ENCODE measurements around the gene ZNF672.

Gene ZNF672

DNA sequence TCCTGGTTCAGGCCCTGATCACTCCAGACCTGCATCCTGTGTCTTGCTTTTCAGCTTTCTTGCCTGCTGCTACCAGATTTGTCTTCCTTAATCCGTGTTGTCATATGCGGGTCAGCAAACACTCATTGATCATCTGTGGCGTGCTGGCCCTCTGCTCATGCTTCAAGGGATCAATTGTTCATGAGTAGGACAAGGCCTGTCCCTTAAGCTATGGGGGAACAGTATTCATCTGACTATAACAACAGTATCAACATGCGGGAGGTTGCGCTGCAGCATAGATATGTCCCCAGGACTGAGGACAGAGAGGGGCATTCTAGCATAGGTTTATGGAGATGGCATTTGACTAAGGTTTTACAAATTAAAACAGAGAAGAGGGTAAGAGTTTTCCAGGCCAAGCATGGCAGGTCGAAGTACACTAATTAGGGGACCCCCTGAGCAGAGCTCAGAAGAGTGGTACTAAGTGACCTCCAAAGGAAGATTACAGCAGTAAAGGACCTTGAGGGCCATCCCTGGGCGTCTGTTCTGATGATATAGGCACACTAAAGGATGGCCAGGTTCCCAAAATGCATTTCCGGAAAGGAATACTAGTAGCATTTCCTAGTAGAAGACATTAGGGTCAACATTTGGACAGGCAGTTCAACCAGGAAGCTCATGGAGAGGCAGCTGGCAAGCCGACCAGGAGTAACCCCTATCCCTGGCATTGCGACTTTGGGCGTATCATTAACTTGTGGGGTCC is 811 bp upstream of the ZNF672 start:
- DNase-seq (ENCODE audit: insufficient read length, low spot score) (no peak), FAIRE-seq (no peak)
- TF ChIP-seq, protein P1, sequence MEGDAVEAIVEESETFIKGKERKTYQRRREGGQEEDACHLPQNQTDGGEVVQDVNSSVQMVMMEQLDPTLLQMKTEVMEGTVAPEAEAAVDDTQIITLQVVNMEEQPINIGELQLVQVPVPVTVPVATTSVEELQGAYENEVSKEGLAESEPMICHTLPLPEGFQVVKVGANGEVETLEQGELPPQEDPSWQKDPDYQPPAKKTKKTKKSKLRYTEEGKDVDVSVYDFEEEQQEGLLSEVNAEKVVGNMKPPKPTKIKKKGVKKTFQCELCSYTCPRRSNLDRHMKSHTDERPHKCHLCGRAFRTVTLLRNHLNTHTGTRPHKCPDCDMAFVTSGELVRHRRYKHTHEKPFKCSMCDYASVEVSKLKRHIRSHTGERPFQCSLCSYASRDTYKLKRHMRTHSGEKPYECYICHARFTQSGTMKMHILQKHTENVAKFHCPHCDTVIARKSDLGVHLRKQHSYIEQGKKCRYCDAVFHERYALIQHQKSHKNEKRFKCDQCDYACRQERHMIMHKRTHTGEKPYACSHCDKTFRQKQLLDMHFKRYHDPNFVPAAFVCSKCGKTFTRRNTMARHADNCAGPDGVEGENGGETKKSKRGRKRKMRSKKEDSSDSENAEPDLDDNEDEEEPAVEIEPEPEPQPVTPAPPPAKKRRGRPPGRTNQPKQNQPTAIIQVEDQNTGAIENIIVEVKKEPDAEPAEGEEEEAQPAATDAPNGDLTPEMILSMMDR (IDR thresholded peaks at IDR 0.05; ENCODE audit: insufficient read depth, missing control alignments) = no peak

DNA sequence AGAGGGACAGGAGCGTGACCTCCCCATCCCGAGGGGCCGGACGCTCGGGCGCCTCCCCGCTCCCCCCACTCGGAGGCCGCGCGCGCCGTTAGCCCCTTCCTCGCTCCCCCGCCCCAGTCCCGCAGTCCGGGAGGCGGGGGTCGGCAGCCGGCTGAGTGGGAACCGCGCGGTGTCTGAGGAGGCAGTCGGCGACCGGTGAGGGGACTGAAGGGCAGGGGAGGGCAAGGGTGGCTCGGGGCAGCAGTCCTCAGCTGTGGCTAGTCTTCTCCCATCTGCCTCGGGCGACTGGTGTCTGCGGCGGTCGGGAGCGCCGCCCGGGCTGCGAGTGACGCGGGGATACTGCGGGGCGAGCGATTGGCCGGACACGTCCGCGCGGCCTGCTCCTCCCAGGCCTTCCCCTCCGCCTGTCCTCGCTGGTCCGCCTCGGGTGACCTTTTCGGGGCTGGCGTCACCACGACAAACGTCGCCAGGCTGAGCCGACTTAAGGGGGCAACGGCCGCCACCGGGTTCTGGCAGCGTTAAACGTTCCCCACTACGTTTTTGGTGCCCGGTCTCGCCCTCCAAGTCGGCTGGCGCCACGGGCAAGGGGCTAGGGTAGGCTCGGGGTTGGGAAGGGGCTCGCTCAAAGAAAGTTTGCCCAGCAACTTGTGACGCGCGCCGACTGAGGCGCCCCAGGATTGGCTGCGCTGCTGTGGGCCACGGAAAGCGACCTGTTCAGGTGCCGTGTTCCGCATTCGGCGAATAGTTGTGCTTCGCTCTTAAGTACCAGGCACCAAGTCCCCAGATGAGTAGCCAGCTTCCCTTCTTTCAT is 538 bp downstream of the ZNF672 start:
- FAIRE-seq = no peak
- DNase-seq (ENCODE audit: insufficient read length, low spot score) = no peak
- TF ChIP-seq, protein P1 (IDR thresholded peaks at IDR 0.05; ENCODE audit: insufficient read depth, missing control alignments) = no peak

DNA sequence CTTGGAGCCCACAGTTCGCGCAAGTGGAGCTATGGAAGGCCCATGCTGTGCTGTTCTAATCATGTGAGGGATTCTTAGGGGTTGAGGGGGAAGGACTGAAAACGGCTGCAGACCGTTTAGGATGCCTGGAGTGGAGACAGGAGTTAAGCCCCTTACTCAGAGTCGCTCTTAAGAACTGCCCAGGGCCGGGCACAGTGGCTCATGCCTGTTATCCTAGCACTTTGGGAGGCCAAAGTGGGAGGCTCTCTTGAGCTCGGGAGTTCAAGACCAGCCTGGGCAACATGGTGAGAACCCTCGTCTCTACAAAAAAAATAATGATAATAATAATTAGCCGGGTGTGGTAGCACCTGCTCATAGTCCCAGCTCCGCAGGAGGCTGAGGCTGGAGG is 1.1 kb downstream of the ZNF672 start:
- DNase-seq (ENCODE audit: insufficient read length, low spot score) (no peak), FAIRE-seq (no peak)
- TF ChIP-seq, protein P1 (IDR thresholded peaks at IDR 0.05; ENCODE audit: insufficient read depth, missing control alignments) = no peak

DNA sequence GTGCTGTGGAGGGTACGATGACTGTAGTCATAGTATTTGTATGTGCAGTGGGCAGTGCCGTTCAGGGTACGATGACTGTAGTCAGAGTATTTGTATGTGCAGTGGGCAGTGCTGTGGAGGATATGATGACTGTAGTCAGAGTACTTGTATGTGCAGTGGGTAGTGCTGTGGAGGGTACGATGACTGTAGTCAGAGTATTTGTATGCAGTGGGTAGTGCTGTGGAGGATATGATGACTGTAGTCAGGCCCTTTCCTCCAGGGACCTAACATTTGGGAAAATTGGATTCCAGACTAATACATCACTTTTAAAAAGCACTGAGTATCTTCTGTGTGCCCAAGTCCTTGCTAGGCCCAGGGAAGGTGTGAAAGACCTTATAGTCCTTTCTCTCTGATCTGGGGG is 2.9 kb downstream of the ZNF672 start:
- DNase-seq (ENCODE audit: insufficient read length, low spot score) = no peak
- TF ChIP-seq, protein P1 (IDR thresholded peaks at IDR 0.05; ENCODE audit: insufficient read depth, missing control alignments) = no peak
- no peak for FAIRE-seq

DNA sequence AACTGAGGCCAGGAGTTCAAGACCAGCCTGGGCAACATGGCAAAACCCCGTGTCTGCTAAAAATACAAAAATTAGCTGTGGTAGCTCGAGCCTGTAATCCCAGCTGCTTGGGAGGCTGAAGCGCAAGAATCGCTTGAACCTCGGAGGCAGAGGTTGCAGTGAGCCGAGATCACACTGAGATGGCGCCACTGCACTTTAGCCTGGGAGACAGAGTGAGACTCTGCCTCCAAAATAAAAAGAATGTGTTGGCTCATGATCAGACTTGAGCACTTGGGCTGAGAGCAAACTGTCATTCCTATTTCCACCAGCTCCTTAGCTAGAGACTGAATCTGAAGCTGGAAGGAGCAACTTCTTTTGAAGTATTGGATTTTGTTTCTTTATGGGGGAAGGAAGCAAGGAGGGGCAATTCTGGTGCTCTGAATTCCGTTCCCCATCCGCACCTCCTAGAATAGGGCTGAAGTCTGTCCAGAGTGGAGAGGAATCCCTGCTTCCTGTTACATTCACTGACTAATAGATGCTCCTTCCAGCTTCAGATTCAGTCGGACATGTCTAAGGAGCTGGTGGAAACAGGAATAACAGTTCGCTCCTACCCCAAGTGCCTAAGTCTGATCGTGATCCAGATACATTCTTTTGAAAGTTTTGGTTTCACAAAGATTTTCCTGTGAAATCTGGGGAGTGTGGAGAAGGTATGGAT is 3.8 kb downstream of the ZNF672 start:
- FAIRE-seq (no peak), DNase-seq (ENCODE audit: insufficient read length, low spot score) (no peak)
- TF ChIP-seq, protein P1 (IDR thresholded peaks at IDR 0.05; ENCODE audit: insufficient read depth, missing control alignments) = peak; percentile 75

DNA sequence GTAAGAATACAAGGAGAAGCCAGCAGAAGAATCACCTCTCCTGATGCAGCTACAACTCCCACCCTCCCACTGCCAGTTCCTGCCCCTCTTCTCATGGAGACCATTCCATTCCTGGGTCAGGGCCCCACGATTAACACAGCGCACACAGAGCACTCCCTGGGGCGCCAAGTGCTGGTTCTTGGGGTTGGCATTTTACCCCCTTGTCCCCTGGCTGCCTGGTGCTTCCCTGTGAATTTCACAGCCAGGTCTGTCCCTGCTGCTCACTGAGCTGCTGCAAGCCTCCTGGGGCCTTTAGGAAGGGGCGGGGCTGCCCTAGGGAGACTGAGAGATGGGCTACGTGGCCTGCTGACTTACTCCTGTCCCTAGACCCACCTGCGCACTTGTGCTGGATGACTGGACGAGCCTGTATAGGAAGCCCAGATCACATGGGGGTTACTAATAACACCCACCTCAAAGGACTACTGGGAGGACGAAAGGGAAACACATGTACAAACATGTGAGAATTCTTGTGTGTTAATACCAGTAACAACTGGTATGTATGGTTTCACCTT is 4.8 kb downstream of the ZNF672 start:
- no peak for FAIRE-seq

More for the DNA sequence above, 4.8 kb downstream of the ZNF672 start:
- TF ChIP-seq, protein P1 (IDR thresholded peaks at IDR 0.05; ENCODE audit: insufficient read depth, missing control alignments) = no peak
- no peak for DNase-seq (ENCODE audit: insufficient read length, low spot score)
